GM18951 (cell line): ENCODE measurements around the gene MSLN.

Experiments used
- POLR2A ChIP-seq: IDR thresholded peaks from 4 replicates; pipeline ENCODE4 v1.6.1; 2011; ENCODE audit warnings: mild to moderate bottlenecking; ENCODE audit not compliant: insufficient read length, insufficient read depth; ENCODE audit errors: extremely low read depth
- in situ Hi-C: fragments of 300-500 bp; cut with MboI; formaldehyde crosslinking; loops from one replicate; pipeline ENCODE4 v1.12.0; 2022; ENCODE audit warnings: low sequenced_read_pairs, mixed read lengths, inconsistent platforms; ENCODE audit not compliant: unreplicated experiment

MSLN gene

DNA sequence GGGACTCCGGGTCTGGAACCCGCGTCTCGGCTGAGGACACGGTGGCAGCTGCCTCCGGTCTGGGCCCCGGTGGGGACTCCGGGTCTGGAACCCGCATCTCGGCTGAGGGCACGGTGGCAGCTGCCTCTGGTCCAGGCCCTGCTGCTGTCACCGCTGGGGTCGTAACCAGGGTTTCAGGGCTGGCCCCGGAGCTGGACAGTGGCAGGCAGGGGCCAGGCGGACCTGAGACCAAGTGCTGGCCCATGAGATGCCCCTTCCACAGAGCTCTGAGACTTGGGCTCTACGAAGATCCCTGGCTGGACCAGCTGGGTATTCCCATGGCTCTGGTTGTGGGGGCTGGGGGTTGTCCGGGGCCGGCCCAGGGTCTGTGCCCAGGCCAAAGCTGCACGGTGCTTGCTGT lies 23.9 kb downstream of the MSLN start:
- in situ Hi-C loops: loop anchor here (10.0 kb wide), 1 partner anchor 70 kb away; the partner anchor contains the start of gene METRN

DNA sequence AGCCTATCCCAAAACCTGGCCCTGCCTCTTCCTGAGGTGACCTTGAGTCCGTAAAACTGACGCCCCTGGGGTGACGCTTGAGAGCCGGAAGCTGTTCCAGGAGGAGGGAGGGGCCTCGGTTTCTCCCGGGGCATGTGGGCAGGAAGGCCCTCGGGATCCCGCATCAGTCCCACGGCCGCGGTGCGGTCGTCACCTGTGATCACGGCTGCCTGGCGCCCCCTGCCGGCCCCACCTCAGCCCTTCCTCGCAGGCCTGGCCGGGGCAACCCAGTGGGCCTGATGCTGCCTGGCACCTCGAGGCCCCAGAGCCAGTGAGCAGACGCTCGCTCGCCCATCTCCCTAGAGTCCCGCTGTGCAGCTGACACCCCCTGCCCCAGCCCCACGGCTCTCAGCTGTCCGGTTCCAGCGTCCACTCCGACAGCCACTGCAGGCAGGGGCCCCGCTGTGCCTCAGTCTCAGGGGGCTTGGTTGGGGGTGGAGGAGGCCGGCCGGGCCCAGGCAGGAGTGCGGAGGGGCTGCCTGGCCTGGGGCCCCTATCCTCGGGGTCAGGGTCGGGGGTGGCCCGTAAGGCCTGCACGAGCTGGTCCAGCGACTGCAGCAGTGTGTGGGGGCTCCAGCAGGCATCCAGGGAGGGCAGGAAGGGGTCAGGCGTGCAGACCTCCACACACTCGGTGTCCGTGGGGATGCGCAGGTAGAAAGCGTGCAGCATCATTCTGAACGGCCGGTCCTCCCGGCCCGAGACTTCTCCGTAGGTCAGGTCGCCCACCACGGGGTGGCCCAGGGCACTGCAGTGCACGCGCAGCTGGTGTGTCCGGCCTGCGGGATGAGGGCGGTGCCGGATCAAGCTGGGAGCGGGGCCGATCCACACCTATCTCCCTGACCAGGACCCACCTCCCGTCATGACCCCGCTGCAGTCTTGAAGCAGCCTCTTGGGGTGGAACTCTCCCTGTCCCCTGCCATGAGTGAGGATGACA lies 25.3 kb downstream of the MSLN start:
- in situ Hi-C loops: loop anchor here (10.0 kb wide), 1 partner anchor 71 kb away; the partner anchor contains the start of gene METRN
- peak; percentile 16 for TF ChIP-seq POLR2A

More for the DNA sequence above, 23.9 kb downstream of the MSLN start:
- TF ChIP-seq POLR2A: no peak

DNA sequence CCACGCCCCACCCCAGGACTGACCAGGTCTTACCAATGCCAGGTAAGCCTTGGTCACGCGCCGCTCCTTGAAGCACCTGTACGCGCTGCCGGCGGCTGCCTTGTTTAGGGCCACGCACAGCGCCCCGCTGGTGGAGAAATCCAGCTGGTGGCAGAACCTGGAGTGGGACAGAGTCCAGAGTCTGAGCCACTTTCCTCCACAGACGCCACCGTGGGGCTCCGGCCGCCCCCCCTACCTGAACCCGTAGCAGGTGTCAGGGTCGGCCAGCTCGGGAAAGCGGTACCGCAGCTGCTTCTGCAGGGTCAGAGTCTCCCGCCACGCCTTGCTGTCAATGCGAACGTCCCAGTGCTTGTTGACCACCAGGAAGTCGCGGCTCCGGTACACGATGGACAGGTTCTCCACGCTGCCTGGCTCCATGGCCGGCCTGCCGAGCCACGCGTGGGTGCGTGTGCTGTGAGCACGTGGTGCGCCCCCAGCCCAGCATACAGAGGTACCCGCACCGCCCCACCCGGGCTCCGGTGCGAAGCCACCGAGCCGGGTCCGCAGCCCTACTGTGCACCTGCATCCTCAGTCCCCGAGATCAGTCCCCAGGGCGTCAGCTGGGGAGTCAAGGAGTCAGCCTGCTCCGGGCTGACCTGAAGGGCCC lies 26.9 kb downstream of the MSLN start:
- in situ Hi-C loops: loop anchor here (10.0 kb wide), 1 partner anchor 73 kb away; the partner anchor contains the start of gene METRN
- no peak for TF ChIP-seq POLR2A

DNA sequence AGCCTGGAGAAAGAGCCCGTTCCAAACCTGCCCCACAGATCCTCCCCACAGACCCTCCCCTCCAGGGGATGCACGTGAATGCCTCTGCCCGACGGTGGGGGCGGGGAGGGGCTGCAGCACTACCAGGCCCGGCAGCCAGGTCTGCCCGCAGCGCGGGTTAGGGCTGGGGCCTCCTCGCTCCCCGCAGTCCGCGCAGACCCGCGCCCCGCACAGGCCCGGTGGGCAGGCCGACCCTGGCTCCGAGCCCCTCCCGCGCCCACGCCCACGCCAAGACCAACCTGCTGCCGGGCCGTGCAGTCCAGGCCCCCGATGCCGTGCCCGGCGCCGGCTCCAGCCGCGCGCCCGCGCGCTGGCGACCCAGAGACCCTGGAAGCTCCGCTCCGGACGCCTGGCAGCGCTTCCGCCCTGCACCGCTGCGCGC lies 27.5 kb downstream of the MSLN start, which contains the start of gene RPUSD1:
RPUSD1 (minus strand) TSS at position 404 of the 421 bp plus-strand sequence. CDS start 644 bp downstream, outside the sequence.
- TF ChIP-seq POLR2A: peak; percentile 81
- in situ Hi-C loops: loop anchor here (10.0 kb wide), 1 partner anchor 73 kb away; the partner anchor contains the start of gene METRN

DNA sequence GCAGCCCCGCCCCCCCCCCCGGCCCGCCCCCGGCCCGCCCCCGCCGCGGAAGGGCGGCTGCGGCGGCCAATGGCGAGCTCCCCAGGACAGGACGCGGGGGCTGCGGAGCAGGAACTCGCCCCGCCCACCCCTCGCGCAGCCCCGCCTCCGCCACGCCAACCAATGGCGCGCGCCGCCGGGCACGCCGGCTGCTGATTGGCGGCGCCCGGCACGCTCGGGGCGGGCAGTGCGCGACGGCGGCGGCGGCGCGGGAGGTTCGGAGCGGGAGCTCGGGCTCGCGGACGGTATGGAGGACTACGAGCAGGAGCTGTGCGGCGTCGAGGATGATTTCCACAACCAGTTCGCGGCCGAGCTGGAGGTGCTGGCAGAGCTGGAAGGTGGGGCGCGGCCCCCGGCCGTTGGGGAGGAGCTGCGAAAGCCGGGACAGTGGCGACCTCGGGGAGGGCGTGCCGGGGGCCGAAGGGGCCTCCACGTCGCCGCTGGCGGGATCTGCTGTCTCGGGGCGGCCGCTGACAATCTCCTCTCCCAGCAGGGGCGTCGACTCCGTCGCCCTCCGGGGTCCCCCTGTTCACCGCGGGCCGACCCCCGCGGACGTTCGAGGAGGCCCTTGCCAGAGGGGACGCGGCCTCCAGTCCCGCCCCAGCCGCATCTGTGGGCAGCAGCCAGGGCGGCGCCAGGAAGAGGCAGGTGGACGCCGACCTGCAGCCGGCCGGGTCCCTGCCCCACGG lies 28.0 kb downstream of the MSLN start, which contains the start of gene CHTF18:
CHTF18 (plus strand) TSS at position 222 of the 728 bp plus-strand sequence; CDS start at position 287, 65 bp downstream.
- peak; percentile 72 for TF ChIP-seq POLR2A
- in situ Hi-C loops: loop anchor here (10.0 kb wide), 1 partner anchor 74 kb away; the partner anchor contains the start of gene METRN

DNA sequence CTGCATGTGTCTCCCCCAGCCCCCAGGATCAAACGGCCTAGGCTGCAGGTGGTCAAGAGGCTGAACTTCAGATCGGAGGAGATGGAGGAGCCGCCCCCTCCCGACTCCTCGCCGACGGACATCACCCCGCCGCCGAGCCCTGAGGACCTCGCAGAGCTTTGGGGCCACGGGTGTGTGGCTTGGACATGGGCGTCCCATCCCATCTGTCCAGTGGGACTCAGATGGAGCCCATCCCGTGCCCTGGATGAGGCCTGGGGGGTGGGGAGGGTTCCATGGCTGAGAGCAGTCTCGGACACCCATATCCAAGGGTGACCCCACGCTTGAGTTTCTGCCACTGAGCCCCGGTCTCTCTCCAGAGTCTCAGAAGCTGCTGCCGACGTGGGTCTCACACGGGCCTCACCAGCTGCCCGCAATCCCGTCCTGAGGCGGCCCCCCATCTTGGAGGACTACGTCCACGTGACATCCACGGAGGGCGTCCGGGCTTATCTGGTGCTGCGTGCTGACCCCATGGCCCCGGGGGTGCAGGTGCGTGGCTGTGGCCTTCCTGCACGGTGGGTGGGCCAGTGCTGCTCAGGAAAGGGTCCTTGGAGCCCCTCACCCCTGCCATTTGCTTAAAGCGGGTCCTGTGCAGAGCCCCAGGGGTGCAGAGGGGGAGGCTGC lies 28.8 kb downstream of the MSLN start:
- no peak for TF ChIP-seq POLR2A
- in situ Hi-C loops: loop anchor here (10.0 kb wide), 1 partner anchor 75 kb away; the partner anchor contains the start of gene METRN

DNA sequence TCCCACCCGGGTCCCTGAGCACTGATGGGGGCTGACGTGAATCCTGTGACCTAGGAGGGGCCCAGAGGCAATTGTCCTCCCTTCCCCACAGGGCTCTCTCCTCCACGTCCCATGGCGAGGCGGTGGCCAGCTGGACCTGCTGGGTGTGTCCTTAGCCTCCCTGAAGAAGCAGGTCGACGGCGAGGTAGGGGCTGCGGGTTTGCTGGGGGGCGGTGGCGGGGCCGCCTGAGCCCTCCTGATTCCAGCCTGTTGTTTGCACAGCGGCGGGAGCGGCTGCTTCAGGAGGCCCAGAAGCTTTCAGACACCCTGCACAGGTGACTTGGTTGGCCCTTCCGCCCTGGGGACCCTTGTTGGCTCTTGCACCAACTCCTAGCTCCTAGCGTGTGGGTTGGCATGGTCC lies 29.6 kb downstream of the MSLN start:
- TF ChIP-seq POLR2A: no peak

DNA sequence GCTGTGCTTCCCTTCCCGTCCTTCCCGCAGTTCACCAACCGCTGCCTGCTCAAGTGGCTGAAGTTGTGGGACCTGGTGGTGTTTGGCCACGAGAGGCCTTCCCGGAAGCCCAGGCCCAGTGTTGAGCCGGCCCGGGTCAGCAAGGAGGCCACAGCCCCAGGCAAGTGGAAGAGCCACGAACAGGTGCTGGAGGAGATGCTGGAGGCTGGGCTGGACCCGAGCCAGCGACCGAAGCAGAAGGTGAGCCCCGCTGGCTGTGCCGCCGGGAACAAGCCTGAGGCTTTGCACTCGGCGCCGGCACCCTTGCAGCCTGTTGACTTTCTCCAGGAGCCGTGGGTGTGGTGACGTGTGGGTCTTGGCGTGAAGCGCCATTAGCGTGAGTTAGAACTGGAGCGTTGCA lies 30.6 kb downstream of the MSLN start:
- in situ Hi-C loops: no loop called here
- no peak for TF ChIP-seq POLR2A

More for the DNA sequence above, 29.6 kb downstream of the MSLN start:
- in situ Hi-C loops: no loop called here

DNA sequence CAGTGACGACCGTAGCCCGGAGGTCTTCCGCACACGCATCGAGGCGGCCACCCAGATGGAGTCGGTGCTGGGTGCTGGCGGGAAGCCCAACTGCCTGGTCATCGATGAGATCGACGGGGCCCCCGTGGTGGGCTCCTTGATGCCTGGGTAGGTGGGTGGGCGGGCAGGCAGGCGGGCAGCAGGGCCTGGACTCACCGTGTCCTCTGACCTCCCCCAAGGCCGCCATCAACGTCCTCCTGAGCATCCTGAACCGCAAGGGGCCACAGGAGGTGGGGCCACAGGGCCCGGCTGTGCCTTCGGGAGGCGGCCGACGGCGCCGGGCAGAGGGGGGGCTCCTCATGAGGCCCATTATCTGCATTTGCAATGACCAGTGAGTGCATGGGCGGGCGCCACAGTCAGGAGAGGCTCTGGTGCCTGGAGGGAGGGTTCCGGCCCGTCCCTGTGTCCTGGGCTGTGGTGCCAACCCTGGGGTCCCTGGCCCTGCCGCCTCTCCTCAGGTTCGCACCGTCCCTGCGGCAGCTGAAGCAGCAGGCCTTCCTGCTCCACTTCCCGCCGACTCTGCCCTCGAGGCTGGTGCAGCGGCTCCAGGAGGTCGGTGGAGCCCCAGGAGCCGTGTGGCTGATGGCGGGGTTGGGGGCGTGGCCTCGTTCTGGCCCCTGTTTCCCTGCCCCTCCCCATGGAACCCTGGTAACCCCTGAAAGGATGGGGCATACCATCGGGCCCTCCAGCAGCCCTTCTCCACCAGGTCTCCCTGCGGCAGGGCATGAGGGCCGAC lies 31.9 kb downstream of the MSLN start:
- in situ Hi-C loops: no loop called here
- TF ChIP-seq POLR2A: no peak

DNA sequence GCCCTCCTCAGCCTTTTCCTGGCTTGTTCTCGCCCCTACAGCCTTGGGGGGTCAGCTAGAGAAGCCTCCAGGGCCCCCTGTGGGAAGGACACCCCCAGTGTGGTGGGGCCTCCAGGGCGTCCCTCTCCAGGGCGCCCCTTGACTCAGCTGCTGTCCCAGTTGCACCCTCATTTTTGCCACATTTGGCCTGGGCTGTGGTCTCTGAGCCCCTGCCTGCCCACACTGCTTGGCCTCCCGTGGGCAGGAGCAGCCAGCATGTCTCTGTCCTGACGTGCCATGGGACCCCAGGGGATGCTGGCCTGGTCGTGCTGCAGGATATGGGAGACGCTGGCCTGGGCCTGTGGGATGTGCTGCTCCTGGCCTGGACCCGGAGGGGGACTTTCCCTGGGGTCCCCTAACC lies 32.9 kb downstream of the MSLN start:
- no peak for TF ChIP-seq POLR2A
- in situ Hi-C loops: no loop called here

DNA sequence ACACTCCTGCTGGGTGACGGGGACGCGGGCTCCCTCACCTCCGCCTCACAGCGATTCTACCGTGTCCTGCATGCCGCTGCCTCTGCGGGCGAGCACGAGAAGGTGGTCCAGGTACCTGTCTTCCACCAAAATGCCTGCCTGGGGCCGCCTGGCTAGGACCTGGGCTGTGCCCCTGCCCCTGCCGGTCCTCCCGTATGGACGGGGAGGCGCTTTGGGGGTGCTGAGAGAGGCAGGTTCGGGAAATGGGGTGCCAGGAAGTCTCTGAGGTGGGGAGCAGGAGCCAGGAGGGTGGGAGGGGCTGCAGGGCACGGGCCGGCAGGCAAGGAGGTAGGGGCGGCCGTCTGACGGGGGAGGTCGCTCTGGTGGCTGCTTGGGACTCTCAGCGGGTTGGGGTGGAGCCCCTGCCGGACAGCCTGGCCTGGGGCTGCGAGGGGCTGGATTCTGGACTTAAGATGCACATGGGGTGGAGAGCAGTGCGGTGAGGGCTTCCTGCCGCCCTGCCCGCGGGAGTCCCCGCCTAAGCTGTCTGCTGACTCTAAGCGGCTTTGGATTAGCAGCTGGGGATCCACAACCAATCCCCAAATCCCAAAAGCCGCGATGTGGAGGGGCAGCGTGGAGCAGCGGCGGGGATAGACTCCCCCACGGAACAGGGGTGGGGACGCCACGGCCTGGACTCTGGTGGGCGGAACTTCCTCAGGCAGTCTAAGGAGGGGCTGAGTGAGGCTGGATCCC lies 33.7 kb downstream of the MSLN start:
- in situ Hi-C loops: no loop called here
- no peak for TF ChIP-seq POLR2A
